Calu3 (cell line): ENCODE data around the gene RAB13. TPM values are rescaled to one million over a fixed set of nuclear protein-coding genes. Genes with fewer than 3 reads are reported as not detected.

ENCODE experiments used
- BruUV-seq: library from RNA; stranded (reverse); fragments of 400-500 nt; replicated peaks from 2 replicates; lab custom pipeline; 2021; lab: Mats Ljungman, UMichigan
- CTCF ChIA-PET: fragments of 300-600 bp; sonication (Branson Sonifier 250); formaldehyde crosslinking; loops from one replicate; lab custom pipeline; 2022; ENCODE audit warnings: antibody characterized with exemption; lab: Charles Lee
- DNase-seq: peaks from one replicate; pipeline ENCODE4 v3.0.0; 2022
- H3K27ac Mint-ChIP-seq: one replicate; pipeline ENCODE4 v1.8.0; 2022; ENCODE audit warnings: mixed read lengths; ENCODE audit not compliant: unreplicated experiment
- H3K27me3 Mint-ChIP-seq: one replicate; pipeline ENCODE4 v1.8.0; 2022; ENCODE audit warnings: mixed read lengths; ENCODE audit not compliant: unreplicated experiment
- H3K36me3 Mint-ChIP-seq: one replicate; pipeline ENCODE4 v1.8.0; 2022; ENCODE audit warnings: mild to moderate bottlenecking, moderate library complexity, mixed read lengths; ENCODE audit not compliant: insufficient read depth, unreplicated experiment
- H3K4me1 Mint-ChIP-seq: one replicate; pipeline ENCODE4 v1.8.0; 2022; ENCODE audit warnings: mild to moderate bottlenecking, low read depth, mixed read lengths; ENCODE audit not compliant: unreplicated experiment
- H3K4me3 Mint-ChIP-seq: one replicate; pipeline ENCODE4 v1.8.0; 2022; ENCODE audit warnings: mild to moderate bottlenecking, low read depth, moderate library complexity, mixed read lengths; ENCODE audit not compliant: unreplicated experiment
- H3K9me3 Mint-ChIP-seq: one replicate; pipeline ENCODE4 v1.8.0; 2022; ENCODE audit warnings: low read depth, mixed read lengths; ENCODE audit not compliant: unreplicated experiment
- CTCF ChIP-seq: fragments of 200-600 bp; IDR thresholded peaks from one replicate; pipeline ENCODE4 v1.8.0; 2022; ENCODE audit warnings: antibody characterized with exemption; ENCODE audit not compliant: unreplicated experiment
- intact Hi-C: fragments of 100-400 bp; cut with micrococcal nuclease; formaldehyde crosslinking; loops from one replicate; pipeline ENCODE4 v1.10.0; 2022; ENCODE audit not compliant: unreplicated experiment
- total RNA-seq: library from RNA; stranded (reverse); gene quantifications from 2 replicates; pipeline ENCODE4 v1.2.3, GENCODE V29; 2022

The RAB13 gene
- total RNA-seq, 1 experiment from 2014 or later = 95.0 TPM

GRCh38 chr1:153995640-153996039, 9.5 kb upstream of the RAB13 start:
- intact Hi-C loops = no loop called here
- CTCF ChIA-PET = no interaction called here
- no peaks in the 10 kb centered on the region for H3K9me3 Mint-ChIP-seq
- peak overlapping the region; percentile 70 for H3K27ac Mint-ChIP-seq
- no TSS peak for BruUV-seq
- peaks cover 64% of the 10 kb centered on the region for H3K36me3 Mint-ChIP-seq
- peaks cover 34% of the 10 kb centered on the region for H3K4me1 Mint-ChIP-seq
- H3K27me3 Mint-ChIP-seq = peaks cover 7% of the 10 kb centered on the region
- DNase-seq = no peak
- no peak overlapping the region for H3K4me3 Mint-ChIP-seq
- TF ChIP-seq CTCF = no peak

- Mint-ChIP-seq H3K27me3 (peaks cover 12% of the 10 kb centered on the region), H3K4me3 (no peak overlapping the region), H3K36me3 (peaks cover 69% of the 10 kb centered on the region), H3K9me3 (no peaks in the 10 kb centered on the region), H3K27ac (peak overlapping the region; percentile 70), H3K4me1 (peaks cover 34% of the 10 kb centered on the region)
- DNase-seq = no peak
- intact Hi-C loops = no loop called here
- no peak for TF ChIP-seq CTCF
- BruUV-seq = no TSS peak
- CTCF ChIA-PET = no interaction called here
Measured at GRCh38 chr1:153995202-153995601, 9.1 kb upstream of the RAB13 start.

- H3K27me3 Mint-ChIP-seq = peaks cover 14% of the 10 kb centered on the region
- CTCF ChIA-PET = interaction anchor here (0.6 kb wide), 1 partner anchor 452 kb away, joined by 4 read pairs; no protein-coding TSS in a partner anchor
Measured at GRCh38 chr1:153991806-153992205, 5.7 kb upstream of the RAB13 start.

GRCh38 chr1:153991151-153991630, 5.1 kb upstream of the RAB13 start:
- CTCF ChIA-PET = interaction anchor here (1.4 to 1.5 kb wide), 3 partner anchors 9 to 320 kb away, joined by 3 to 7 read pairs (median 4); partner anchors contain the start of gene ILF2
- peak overlapping the region; percentile 99 for H3K27ac Mint-ChIP-seq
- no peak for TF ChIP-seq CTCF
- H3K4me1 Mint-ChIP-seq = peaks cover 48% of the 10 kb centered on the region
- DNase-seq = no peak
- intact Hi-C loops = no loop called here
- peaks cover 78% of the 10 kb centered on the region for H3K36me3 Mint-ChIP-seq
- peak overlapping the region; percentile 75 for H3K4me3 Mint-ChIP-seq
- H3K9me3 Mint-ChIP-seq = no peaks in the 10 kb centered on the region
- H3K27me3 Mint-ChIP-seq = peaks cover 14% of the 10 kb centered on the region
- BruUV-seq = TSS peak; percentile 87

More at GRCh38 chr1:153991806-153992205, 5.7 kb upstream of the RAB13 start:
- no peaks in the 10 kb centered on the region for H3K9me3 Mint-ChIP-seq
- H3K4me3 Mint-ChIP-seq = peak overlapping the region; percentile 75
- peaks cover 78% of the 10 kb centered on the region for H3K36me3 Mint-ChIP-seq
- no peak for TF ChIP-seq CTCF
- BruUV-seq = no TSS peak
- peaks cover 42% of the 10 kb centered on the region for H3K4me1 Mint-ChIP-seq
- DNase-seq = no peak
- intact Hi-C loops = no loop called here
- H3K27ac Mint-ChIP-seq = peak overlapping the region; percentile 99
